ENCODE measurements around the gene NUPR1.
"Not testable (repeated sequence)": the region's sequence is repeated elsewhere in the genome, so short reads cannot be mapped to it uniquely, and the experiment has no call there.

The NUPR1 gene

DNA sequence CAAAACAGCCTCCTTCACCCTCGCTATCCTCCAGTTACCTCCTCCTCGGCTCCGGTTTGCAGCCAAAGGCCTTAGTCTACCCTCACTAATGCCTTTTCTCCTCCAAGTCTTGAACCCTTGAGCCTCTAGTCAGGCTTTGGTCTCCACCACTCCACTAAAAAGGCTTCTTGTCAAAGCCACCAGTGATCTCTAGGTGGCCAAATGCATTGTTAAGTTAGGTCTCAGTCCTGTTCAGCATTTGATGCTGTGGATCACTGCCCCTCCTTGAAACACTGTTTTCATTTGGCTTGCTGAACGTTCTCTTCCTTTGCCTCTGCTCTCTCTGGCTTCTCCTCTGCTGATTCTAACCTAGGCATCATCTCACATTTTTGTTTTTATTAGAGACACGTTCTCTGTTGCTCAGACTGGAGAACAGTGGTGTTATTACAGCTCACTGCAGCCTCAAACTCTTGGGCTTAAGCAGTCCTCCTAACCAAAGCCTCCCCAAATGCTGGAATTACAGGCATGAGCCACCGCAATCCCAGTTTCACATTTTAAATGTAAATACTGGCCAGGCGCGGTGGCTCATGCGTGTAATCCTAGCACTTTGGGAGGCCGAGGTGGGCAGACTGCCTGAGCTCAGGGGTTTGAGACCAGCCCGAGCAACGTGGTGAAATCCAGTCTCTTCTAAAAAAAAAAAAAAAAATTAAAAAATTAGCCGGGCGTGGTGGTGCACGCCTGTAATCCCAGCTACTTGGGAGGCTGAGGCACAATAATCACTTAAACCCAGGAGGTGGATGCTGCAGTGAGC, 16.1 kb upstream of the NUPR1 start:
- no peak for DNase-seq (ENCODE audit: low spot score)

DNA sequence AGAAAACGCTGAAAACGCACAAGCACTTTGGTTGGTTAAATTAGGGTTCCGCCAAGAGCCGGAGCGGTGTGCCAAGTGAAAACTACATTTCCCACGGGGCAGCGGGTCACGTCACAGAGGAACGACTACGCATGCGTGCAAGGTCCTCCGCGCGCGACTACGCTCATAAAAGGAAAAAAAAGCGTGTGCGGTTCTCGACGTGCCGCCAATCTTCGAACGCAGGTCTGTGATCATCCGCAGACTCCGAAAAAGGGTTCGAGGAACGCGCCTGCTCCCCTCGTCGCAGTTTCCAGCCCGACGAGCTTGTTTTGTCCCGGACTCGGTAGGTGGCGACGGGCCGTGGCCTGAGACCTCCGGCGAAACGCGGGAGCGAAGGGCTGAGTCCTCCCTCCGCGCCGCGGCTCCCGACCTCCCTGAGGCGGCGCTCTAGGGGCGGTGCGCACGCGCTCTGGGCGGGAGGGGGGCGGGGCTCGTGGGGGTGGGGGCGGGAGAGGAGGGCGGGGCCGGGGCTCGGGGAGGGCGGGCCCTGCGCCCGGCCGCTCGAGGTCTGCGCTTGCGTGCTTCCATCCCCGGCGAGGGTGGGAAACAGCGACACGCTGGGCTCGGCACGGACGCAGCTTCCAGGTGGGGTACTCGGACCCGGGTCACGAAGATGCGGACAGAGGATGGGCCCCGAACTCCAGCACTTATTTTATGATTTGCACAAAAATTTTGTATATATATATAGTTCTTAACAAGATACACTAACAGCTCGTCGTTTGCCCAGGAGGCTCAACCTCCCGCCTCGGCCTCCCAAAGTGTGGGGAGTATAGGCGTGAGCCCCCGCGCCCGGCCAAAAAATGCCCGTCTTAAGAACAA, 15.2 kb upstream of the NUPR1 start, which contains the start of gene SGF29:
SGF29 (plus strand) TSS at position 145 of the 858 bp plus-strand sequence. CDS start 27,150 bp downstream, outside the sequence.
- DNase-seq (ENCODE audit: low spot score) = peak; percentile 88

DNA sequence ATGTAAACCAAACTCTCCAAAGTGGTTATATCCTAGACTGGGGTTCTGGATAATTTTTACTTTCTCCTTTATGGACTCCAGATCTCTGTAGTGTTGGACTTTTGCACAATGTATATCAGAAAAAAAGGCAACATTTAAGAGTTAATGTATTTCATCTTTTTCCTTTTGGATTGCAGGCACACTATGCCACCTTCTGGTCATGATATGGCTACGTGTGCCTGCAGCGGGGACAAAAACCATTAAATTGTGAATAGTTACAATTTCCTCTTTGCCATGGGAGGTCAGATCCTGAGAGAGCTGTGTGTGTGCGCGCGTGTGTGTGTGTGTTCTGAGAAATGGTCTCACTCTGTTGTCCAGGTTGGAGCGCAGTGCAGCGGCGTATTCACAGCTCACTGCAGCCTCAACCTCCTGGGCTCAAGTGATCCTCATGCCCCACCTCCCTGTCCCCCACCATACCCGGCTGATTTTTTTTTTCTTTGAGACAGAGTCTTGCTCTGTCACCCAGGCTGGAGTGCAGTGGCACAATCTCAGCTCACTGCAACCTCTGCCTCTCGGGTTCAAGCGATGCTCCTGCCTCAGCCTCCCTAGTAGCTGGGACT, 10.6 kb upstream of the NUPR1 start:
- DNase-seq (ENCODE audit: low spot score) = no peak

DNA sequence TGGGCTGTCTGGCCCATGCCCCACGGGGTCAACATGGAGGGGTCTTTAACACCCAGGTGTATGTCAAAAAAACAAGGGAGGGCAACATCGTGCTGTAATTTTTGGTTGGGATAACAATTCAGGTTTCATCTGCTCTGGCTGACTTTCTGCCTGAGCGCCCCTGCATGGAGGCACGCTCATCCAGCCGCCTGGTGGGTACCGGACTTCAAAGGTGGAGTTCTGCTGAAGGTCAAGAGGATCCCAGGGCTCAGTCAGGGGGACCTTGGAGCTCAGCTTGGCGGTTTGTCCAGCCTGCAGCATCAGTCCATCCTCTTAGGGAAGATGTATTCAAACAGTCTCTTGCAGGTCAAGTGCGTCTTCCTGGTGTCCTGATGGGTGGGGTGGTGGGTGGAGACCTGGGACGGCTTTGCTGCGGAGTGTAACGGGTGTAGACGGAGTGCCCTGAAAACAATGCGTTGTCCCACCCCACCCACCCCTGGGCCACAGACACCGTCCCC, 9.6 kb upstream of the NUPR1 start:
- no peak for DNase-seq (ENCODE audit: low spot score)

DNA sequence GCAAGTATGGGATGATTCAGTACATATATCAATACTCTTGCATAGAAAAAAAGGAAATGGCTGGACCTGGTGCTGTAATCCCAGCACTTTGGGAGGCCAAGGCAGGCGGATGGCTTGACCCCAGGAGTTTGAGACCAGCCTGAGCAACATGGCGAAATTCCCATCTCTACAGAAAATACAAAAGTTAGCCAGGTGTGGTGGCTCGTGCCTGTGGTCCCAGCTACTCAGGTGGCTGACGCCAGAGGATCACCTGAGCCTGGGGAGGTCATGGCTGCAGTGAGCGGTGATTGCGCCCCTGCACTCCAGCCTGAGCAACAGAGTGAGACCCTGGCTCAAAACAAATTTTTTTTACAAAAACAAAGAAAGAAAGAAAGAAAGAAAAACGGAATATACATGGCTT, 7.9 kb upstream of the NUPR1 start:
- no peak for DNase-seq (ENCODE audit: low spot score)

DNA sequence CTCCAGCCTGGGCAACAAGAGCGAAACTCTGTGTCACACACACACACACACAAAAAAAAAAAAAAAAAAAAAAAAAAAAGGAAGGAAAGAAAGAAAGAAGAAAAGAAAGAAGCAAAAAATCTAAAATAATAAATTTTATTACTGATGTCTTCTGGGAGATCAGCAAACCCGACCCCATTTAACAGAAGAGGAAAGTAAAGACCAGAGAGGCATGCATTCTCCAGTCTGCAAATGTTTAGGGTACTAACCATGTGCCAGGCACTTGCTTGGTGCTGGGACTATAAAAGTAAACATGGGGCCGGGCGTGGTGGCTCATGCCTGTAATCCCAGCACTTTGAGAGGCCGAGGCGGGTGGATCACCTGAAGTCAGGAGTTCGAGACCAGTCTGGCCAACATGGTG, 7.2 kb upstream of the NUPR1 start:
- DNase-seq (ENCODE audit: low spot score) = not testable (repeated sequence)

DNA sequence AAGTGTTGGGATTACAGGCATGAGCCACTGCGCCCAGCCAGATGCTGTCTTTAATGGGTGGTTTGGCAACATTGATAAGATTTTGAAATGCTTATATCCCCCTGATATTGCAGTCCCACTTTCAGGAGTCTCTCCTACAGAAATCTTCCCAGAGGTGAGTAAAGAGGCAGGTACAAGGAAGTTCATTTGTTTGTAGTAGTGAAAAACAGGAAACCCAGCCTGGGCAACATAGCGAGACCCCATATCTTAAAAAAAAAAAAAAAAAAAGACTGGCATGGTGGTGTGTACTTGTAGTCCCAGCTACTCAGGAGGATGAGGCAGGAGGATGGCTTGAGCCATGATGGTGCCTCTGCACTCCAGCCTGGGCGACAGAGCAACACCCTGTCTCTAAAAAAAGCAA, 6.2 kb upstream of the NUPR1 start:
- no peak for DNase-seq (ENCODE audit: low spot score)

DNA sequence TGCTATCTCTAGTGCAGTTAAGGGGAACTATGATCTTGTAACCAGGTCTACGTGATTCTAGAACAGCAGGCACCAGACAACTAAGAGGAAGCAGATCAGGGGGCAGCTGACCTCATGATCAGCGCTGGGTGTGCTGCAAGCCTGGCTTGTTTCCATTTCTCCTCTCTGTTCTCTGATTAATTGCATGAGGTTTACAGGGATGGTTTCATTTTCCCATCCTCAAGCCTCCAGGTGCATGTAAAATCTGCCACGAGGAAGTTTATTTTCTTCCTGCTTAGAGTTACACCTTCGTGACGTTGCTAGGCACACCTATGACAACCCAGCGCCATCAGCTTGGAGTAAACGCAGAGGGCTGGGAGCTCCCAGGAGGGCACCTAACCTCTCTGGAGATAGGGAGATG, 4.3 kb upstream of the NUPR1 start:
- no peak for DNase-seq (ENCODE audit: low spot score)

DNA sequence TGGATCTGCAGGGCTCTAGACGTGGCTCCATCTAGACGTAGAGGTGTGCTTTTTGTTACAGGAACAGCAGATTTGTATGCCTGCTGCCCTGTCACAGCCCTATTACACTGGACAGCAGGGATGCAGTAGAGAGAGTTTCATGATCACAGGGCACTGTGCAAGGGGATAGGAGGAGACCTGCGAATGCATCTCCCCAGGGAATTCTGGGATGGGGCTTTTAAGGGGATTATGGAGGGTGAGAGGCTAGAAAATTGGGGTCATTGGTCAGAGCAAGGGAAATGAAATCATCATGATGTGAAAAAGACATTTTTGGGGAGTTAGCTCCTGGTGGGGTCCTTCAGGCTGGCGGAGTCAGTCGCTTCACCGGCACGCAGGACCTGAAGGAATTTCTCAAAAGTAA, 3.9 kb upstream of the NUPR1 start:
- DNase-seq (ENCODE audit: low spot score) = no peak

DNA sequence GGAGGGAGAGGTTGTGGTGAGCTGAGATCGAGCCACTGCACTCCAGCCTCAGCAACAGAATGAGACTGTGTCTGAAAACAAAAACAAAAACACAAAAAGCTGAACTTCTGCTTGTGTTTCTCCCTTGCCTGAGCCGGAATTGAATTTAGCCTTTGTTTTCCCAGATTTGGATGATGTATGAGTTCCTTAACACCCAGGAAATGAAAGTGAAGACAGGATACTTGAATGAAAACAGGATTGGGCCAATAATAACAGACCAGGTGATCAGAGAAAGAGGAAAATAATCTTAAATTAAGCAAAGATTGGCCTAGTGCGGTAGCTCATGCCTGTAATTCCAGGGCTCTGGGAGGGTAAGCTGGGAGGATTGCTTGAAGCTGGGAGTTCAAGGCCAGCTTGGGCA, 1.6 kb upstream of the NUPR1 start:
- no peak for DNase-seq (ENCODE audit: low spot score)

DNA sequence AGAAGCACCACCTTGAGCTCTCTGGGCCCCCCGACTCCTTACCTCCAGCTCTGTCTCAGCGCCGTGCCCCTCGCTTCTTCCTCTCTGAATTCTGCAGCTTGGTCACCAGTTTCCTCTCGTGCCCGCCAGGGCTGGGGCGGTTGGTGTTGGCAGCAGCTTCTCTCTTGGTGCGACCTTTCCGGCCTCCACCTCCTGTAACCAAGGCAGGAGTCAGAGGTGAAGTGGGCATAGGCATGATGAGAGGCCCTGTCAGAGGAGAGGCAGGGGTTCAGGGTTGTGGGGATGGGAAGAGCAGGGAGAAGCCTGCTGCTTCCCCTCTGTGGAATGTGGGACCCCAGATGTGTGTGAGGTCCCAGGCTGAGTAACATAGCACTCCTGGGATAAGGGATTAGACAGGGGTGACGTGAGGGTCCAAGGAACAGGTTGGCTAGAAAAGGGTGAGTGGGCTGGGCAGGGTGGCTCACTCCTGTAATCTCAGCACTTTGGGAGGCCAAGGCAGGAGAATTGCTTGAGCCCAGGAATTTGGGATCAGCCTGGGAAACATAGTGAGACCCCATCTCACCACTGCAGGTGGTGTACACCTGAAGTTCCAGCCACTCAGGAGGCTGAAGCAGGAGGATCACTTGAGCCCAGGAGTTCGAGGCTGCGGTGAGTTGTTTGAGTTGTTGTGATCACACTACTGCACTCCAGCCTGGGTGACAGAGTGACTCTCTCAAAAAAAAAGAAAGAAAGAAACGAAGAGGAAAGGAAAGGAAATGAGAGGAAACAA, 626 bp downstream of the NUPR1 start:
- no peak for DNase-seq (ENCODE audit: low spot score)

DNA sequence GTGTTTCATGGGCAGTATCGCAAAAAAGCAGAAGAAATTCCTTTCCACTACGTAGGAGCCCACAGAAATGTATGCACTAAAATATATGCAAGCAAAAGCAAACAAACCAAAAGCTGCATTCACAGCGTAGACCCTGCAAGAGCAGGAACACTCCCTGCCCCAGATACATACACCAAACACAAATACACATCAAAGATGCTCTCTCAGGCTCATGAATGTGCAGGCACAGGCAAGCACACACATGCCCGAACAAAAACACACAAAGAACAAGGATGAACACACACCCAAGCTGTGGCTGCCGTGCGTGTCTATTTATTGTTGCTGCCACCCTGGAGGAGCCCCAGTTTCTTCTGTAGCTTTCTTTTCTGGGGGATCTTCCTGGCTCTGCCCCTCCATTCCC, 1.7 kb downstream of the NUPR1 start:
- no peak for DNase-seq (ENCODE audit: low spot score)

DNA sequence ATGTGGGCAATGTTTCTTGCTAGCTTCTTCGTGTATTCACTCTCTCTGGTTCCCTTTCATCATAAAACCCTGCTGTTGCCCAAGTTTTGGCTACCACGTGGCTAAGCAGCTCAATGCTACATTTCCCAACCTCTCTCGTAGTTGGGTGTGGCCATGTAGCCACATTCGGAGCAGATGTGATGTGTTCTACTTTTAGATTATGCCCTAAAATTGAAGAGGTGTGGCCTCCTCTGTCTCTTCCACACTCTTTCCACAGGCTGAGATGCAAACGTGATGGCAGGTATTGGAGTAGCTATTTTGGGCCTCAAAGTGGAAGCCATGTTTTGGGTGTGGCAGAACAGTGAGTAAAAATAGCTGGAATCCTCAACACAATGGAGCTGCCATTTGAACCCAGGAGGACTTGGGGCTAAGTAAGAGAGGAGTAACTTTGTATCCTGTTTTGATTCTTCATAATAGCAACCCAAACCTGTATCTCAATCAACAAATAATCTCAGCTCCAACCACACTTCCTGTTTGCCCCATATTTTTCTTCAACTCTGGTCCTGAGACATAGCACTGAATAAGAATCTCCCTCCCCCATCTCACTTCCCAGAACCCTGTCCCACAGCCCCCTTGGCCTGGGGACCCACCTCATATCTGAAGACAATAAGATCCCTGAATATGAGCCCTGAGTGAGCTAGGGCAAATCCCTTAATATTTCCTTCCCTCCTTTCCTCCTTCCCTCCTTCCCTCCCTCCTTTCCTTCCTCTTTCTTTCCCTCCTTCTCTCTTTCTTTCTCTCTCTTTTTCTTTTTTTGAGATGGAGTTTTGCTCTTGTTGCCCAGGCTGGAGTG, 4.0 kb downstream of the NUPR1 start:
- DNase-seq (ENCODE audit: low spot score) = no peak

DNA sequence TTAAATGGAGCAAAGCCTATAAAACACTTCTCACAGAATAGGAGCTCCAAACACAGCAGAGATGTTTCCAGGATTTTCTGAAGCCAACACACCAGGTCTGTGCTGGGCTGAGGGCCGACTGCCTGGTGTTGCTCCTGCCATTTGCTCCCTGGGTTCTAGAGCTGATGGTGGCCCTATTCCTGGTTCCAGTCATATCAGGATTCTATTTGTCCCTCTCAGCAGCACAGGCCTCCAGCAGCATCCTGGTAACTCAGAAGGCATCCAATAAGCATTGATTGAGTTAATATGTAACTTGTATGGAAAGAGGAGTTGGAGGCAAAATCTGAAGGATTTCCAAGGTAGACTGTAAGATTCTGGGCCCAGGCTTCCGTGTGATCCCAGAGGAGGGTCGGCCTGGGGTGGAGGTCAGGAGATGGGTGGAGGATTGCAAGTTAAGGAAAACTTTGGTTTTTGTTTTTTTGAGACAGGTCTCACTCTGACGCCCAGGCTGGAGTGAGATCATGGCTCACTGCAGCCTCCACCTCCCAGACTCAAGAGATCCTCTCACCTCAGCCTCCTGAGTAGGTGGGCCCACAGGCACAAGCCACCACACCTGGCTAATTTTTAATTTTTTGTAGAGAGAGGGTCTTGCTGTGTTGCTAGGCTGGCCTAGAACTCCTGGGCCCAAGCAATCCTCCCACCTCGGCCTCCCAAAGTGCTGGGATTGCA, 5.7 kb downstream of the NUPR1 start:
- DNase-seq (ENCODE audit: low spot score) = no peak

DNA sequence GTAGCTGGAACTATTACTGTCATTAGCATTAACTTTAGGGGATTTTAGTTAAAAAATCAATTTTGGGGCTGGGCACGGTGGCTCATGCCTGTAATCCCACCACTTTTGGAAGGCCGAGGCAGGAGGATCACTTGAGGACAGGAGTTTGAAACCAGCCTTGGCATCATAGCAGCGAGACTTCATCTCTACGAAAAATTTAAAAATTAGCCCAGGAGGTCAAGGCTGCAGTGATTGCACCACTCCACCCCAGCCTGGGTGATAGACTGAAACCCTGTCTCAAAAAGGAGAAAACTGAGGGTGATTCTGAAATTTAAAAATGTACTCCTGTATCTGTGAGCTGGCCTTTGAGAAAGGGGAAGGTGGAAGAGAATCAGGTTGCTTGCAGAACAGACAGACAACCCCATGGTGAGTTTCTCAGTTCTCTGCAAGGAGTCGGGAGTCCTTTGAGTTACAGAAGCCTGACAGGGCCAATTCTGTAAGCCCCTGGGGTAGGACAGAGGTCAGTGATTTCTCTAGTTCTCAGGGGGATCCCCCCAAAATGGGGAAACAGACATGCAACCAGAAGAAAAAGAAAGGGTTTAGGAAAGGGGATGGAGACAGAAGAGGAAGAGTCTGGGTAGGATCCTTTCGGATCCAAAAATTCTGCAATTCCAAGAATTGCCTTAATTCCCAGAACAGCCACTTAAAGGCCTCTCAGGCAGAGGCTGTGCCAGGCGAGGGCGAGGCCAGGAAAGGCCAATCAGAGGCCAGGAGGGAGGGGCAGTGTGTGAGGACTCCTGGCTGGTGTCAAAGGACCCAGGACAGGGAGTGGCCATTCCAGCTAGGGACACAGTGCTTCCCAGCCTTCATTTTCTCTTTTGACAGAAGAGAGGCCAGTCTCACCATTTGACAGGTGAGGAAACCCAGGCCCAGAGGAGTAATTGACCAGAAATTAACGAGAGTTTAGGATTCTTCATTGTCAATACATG, 6.7 kb downstream of the NUPR1 start:
- DNase-seq (ENCODE audit: low spot score) = peak; percentile 73

DNA sequence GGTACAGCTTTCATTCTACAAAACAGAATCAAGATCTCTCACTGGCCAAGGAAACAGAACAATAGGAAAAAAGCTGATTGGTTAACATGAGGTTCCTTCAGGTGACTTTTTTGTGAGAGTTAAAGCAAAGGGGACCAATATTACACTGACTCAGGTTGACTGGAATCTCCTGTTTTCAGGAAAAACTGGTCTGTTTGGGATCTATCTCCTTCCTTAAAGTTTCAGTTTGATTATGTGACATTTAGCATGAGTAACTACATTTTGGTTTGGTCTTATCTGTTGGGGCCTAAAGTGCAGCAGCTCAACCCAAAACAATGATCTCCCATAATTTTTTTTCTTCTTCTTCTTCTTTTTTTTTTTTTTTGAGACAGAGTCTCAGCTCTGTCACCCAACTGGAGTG, 9.7 kb downstream of the NUPR1 start:
- no peak for DNase-seq (ENCODE audit: low spot score)

DNA sequence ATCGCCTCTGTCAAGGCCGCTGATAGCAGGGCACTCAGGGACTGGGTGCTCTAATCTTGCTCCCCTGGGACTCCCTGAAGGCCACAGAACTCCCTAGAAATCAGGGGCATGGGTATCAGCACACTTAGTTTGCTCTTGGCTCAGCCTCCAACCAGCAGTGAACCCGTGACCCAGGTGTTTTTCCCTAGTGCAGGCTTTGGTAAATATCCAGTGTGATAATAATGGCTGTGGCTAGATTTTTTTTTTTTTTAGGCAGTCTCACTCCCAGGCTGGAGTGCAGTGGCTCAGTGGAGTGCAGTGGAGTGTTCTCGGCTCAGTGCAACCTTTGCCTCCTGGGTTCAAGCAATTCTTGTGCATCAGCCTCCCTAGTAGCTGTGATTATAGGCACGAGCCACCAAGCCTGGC, 10.3 kb downstream of the NUPR1 start:
- DNase-seq (ENCODE audit: low spot score) = no peak

DNA sequence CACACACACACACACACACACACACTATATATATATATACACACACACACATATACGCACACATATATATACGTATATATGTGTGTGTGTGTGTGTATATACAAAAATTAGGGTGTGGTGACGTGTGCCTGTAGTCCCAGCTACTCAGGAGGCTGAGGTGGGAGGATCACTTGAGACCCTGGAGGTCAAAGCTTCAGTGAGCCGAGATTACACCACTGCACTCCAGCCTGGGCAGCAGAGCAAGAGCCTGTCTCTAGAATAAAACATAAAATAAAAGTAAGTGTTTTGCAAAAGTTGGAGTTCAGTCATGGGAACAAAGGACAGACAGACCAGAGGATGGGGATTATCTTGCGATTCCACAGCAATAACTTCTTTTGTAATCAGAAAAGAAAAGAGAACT, 10.8 kb downstream of the NUPR1 start:
- DNase-seq (ENCODE audit: low spot score) = no peak

DNA sequence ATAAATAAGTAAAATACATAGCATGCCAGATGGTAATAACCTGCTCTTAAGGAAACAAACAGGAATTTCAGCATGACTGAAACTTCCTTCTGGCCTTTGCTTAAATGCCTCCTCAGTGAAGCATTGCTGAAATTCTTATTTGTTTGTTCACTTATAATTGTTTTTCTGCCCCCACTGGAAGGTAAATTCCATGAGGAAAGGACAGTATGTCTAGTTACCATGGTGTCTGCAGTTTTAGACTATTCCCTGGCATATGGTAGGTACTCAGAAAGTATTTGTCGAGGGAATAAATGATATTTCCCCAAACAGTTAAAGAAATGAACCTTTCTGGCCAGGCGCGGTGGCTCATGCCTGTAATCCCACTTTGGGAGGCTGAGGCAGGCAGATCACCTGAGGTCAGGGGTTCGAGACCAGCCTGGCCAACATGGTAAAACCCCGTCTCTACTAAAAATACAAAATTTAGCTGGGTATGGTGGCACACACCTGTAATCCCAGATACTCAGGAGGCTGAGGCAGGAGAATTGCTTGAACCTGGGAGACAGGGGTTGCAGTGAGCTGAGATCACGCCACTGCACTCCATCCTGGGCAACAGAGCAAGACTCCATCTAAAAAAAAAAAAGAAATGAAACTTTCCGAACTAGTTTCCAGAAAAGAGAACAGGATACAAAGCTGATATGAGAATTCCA, 11.5 kb downstream of the NUPR1 start:
- not testable (repeated sequence) for DNase-seq (ENCODE audit: low spot score)

All from HuH-7 (cell line).